ENCODE results near the gene TMPRSS9. TPM values are rescaled to one million over a fixed set of nuclear protein-coding genes. Genes with fewer than 3 reads are reported as not detected.
"Not testable (repeated sequence)": the region's sequence is repeated elsewhere in the genome, so short reads cannot be mapped to it uniquely, and the experiment has no call there.

TMPRSS9 gene
- total RNA-seq, 1 donor from 2014 or later = not detected

DNA sequence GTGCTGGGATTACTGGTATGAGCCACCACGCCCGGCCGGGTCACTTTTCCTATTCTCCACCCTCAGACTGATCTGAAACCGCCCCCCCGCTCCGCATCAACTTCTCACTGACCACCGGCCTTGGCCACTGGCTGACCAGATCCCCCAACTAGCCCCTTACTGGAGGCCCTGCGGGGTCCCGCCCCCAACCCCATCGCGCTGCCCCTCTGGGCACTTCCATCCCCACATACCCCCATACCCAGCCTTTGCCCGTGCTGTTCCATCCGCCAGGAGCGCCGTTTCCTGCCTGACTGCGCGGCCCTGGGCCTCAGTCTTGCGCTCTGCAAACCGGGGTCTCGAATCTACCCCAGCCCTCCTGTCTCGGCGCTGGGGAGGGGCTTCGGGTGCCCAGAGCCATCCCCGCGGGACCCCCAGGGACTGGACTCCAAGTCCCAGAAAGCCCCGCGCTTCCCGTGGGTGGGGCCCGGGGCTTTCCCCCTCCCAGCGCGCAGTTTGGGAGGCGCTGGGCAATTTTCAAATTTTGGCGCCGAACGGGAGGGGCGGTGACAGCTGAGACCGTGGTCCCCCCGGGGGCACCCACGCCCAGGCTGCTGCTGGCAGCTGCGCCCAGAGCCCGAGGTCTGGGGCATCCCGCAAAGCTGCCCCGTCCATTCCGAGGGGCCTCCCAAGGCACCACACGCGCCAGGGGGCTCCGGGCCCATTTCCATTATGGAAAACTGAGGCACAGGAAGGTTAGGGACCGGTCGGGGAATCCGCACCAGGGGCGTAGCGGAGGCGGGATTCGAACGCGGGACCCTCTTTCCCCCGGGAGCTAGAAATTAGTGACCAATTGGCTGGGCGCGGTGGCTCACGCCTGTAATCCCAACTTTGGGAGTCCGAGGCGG, 101.9 kb downstream of the TMPRSS9 start:
- DNase-seq = peak; percentile 78

DNA sequence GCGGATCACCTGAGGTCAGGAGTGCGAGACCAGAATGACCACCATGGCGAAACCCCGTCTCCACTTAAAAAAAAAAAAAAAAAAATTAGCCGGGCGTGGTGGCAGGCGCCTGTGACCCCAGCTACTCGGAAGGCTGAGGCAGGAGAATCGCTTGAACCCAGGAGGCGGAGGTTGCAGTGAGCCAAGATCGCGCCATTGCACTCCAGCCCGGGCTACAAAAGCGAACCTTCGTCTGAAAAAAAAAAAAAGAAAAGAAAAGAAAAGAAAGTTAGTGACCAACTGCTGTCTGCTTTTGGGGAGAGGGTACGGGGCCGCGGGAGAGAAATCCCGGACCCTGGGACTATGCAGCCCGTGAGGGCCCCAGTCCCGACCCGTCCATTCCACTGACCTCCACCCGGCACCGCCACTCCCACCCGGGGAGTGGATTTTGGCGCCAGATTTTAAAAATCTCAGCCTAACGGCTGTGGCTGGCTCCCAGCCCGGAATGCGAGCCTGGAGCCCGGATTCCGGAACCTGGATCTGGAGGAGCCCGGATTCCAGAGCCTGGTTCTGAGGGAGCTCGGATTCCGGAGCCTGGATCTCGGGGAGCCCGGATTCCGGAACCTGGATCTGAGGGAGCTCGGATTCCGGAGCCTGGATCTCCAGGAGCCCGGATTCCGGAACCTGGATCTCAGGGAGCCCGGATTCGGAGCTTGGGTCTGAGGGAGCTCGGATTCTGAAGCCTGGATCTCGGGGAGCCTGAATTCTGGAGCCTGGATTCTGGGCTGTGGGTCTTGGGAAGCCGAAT, 102.8 kb downstream of the TMPRSS9 start:
- intact Hi-C loops (cut with micrococcal nuclease) = no loop called here
- DNase-seq = peak; percentile 91
- ATAC-seq = peak; percentile 79

More for the DNA sequence above, 101.9 kb downstream of the TMPRSS9 start:
- peak; percentile 71 for ATAC-seq
- intact Hi-C loops (cut with micrococcal nuclease) = no loop called here

DNA sequence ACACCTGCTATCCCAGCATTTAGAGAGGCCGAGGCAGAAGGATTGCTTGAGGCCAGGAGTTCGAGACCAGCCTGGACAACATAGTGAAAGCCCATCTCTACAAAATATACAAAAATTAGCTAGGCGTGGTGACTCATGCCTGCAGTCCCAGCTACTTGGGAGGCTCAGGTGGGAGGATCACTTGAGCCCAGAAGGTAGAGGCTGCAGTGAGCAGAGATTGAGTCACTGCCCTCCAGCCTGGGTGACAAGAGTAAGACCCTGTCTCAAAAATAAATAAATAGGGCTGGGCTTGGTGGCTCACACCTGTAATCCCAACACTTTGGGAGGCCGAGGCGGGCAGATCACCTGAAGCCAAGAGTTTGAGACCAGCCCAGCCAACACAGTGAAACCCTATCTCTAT, 103.6 kb downstream of the TMPRSS9 start:
- intact Hi-C loops (cut with micrococcal nuclease); DNase-seq; ATAC-seq: not testable (repeated sequence)

DNA sequence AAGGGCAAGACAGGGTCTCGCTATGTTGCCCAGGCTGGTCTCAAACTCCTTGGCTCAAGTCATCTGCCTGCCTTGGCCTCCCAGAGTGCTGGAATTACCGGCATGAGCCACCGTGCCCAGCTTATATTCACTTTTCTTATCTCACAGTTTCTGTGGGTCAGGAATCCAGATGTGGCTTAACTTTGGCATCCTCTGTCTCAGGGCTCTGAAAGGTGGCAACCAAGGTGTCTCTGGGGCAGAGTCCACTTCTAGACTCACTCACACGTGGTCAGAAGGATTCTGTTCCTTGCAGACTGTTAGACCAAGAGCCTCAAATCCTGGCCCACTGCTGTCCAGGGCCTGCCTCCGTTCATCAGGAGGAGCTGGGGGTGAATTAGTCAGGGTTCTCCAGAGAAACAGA, 104.3 kb downstream of the TMPRSS9 start:
- intact Hi-C loops (cut with micrococcal nuclease) = no loop called here
- DNase-seq (no peak), ATAC-seq (no peak)

DNA sequence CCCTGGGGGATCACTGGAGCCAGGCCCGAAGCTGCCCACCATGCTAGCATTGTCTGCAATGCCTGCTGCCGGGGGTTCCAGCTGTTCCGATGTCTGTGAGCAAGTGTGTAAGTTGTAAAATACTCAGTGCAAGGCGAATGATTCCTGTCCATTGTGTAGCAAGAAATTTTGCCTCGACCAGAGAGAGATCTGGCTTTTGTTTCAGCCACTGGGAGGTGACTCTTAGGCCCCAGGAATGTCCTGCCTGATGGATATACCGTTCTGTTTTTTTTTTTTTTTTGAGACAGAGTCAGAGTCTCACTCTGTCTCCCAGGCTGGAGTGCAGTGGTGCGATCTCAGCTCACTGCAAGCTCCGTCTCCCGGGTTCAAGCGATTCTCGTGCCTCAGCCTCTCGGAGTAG, 108.5 kb downstream of the TMPRSS9 start:
- DNase-seq = no peak
- intact Hi-C loops (cut with micrococcal nuclease) = no loop called here
- ATAC-seq = no peak

DNA sequence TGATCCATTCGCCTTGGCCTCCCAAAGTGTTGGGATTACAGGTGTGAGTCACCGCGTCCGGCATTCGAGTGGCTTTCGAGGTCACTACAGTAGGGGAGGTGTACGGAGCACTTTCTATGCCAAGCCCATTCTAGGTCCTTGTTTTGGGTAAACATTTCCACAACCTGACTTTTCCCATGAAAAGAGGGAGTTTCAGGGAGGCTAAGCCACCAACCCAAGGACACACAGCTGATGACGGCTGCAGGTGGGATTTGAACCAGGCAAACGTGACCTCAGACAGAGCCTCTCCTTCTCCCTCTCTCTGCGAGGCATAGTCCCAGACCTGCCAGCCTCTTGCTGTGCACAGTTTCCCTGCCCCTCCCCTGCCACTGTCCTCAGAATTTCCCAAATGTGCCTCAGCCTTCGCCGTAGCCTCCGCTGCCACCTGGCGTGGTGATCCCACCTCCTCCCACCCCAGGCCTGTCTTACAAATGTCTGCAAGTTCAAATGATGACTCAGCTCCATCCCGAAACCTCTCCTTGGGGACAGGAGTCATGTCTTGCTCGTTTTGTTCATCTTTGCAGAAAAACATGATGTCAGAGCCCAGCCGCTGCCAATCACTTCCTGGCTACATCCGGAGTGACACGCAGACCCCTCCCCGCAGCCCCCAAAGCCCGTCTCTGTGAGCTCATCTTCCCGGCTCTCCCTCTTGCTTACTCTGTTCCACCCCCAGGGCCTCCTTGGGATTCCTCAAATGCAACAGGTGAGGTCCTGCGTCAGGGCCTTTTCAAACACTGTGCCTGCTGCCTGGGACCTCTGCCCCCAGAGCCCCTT, 109.2 kb downstream of the TMPRSS9 start:
- ATAC-seq = no peak
- no peak for DNase-seq
- intact Hi-C loops (cut with micrococcal nuclease) = no loop called here

DNA sequence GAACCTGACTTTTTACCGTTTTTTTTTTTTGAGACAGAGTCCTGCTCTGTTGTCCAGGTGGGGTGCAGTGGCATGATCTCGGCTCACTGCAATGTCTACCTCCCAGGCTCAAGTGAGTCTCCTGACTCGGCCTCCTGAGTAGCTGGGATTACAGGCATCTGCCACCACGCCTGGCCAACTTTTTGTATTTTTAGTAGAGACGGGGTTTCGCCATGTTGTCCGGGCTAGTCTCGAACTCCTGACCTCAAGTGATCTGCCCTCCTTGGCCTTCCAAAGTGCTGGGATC, 109.8 kb downstream of the TMPRSS9 start:
- not testable (repeated sequence) for DNase-seq, ATAC-seq
- intact Hi-C loops (cut with micrococcal nuclease) = loop anchor here (10.0 kb wide), 1 partner anchor 145 kb away; no protein-coding TSS in a partner anchor

DNA sequence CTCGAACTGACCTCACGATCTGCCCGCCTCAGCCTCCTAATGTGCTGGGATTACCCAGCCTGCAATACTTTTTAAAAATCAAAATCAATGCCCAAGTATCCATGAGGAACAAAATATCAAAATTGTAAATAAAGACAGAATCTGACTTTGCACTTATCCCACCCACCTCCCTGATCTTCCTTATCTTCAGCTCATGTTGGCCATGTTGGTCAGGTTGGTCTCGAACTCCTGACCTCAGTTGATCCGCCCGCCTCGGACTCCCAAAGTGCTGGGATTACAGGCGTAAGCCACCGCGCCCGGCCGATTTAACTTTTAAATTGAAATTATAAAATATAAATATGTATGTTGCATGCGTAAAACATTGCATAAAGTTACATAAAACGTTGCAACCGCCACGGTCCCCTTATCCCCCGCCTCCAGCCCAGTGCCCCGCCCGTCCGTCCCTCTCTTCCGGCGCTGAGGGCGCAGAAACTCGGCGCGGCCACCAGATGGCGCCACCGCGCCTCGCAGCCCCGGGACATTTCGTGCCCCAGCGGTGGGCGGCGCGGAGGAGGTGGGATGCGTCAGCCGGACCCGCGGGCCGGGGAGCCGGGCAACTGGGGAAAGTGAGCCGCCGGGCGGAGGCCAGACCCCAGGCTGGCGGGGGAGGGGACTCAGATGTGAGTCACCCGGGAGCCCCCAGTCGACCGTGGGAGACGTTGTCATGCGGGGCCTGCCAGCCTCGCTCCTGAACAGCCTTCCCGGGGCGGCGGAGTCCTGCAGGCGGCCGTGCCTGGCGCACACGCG, 114.4 kb downstream of the TMPRSS9 start:
- peak; percentile 93 for DNase-seq
- intact Hi-C loops (cut with micrococcal nuclease) = loop anchor here (5.0 to 10.0 kb wide), 2 partner anchors 68 to 140 kb away; no protein-coding TSS in a partner anchor
- peak; percentile 70 for ATAC-seq

DNA sequence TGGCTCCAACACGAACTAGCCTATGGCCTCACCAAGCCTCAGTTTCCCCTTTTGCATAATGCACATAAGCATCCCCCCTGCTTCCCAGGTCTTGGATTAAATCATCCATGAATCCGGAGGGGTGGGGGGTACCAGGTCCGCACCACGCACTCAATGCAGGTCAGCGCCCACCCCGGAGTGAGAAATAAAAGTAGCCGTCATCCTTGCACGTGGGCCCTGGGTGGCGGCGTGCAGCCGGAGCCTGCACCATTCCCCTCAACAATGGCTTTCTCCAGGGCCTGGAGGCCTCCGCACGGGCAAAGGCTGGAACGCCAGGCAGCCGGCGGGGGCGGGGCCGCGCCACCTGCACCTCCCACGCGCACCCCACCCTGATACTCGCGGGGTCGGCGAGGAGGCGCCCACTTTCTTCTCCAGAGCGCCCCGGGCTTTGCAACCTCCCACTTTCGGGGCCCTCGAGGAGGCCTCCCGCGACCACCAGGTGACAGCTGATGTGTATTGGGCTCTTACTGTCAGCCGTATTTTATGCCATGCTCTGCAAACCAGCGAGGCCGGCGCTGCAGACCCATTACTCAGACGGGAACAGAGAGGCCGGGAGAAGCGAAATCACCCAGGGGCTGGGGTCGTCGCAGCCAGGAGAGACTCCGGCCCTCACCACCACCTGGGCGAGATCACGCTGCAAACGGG, 115.1 kb downstream of the TMPRSS9 start:
- intact Hi-C loops (cut with micrococcal nuclease) = loop anchor here (5.0 to 10.0 kb wide), 2 partner anchors 67 to 140 kb away; no protein-coding TSS in a partner anchor
- ATAC-seq = peak; percentile 45
- DNase-seq = peak; percentile 77

Small RNA genes lying within 50 kb of the gene (microRNA-seq; reads per million reads assigned to microRNA genes)
- not detected for gene MIR7108 (ENCODE audit: borderline number of aligned reads)

Other genes starting within 250 kb of the TMPRSS9 start
- 78.2 TPM for gene AP3D1, start 208.7 kb upstream of the TMPRSS9 start, total RNA-seq
- gene DOT1L, start 196.3 kb upstream of the TMPRSS9 start, total RNA-seq = 11.9 TPM
- 60.7 TPM for gene PLEKHJ1, start 123.9 kb upstream of the TMPRSS9 start, total RNA-seq
- gene SF3A2, start 123.4 kb upstream of the TMPRSS9 start, total RNA-seq = 31.4 TPM
- gene AMH, start 110.9 kb upstream of the TMPRSS9 start, total RNA-seq = 1.6 TPM
- not detected for gene JSRP1, start 103.8 kb upstream of the TMPRSS9 start, total RNA-seq
- 0.87 TPM for gene PEAK3, start 78.1 kb upstream of the TMPRSS9 start, total RNA-seq
- not detected for gene LINGO3, start 52.1 kb upstream of the TMPRSS9 start, total RNA-seq
- gene LSM7, start 31.7 kb upstream of the TMPRSS9 start, total RNA-seq = 43.8 TPM
- gene SPPL2B, start 31.6 kb upstream of the TMPRSS9 start, total RNA-seq = 25.9 TPM
- gene TIMM13, start 67.3 kb downstream of the TMPRSS9 start, total RNA-seq = 84.1 TPM
- 17.7 TPM for gene LMNB2, start 96.7 kb downstream of the TMPRSS9 start, total RNA-seq
- 42.3 TPM for gene GADD45B, start 115.9 kb downstream of the TMPRSS9 start, total RNA-seq

Data from left ventricle myocardium superior (tissue), 1 donor.